GM23338 (cell line): ENCODE results near the gene COL16A1. TPM values are rescaled to one million over a fixed set of nuclear protein-coding genes. Genes with fewer than 3 reads are reported as not detected.

ENCODE experiments used
- ATAC-seq: fragments of 200-7000 bp; cut with Tn5 transposase; 3 replicates; pipeline ENCODE4 v1.9.1; 2020
- DNase-seq: peaks from one replicate; pipeline ENCODE4 v3.0.0-alpha.2; 2015; ENCODE audit warnings: low spot score
- H2AFZ ChIP-seq: fragments of 200-600 bp; sonication (generic); 2 replicates; pipeline ENCODE4 v1.8.0; 2016; ENCODE audit warnings: antibody characterized with exemption, mild to moderate bottlenecking, moderate library complexity
- H3F3A ChIP-seq: fragments of 200-600 bp; sonication (generic); replicated peaks from 2 replicates; pipeline ENCODE4 v1.8.0; 2017; ENCODE audit warnings: antibody characterized with exemption, mixed run types, low read depth
- H3K27ac ChIP-seq: fragments of 200-600 bp; sonication (generic); 2 replicates; pipeline ENCODE4 v1.6.1; 2016; ENCODE audit warnings: low read depth
- H3K27me3 ChIP-seq: fragments of 200-600 bp; sonication (generic); 2 replicates; pipeline ENCODE4 v1.8.0; 2016; ENCODE audit warnings: mild to moderate bottlenecking, mixed run types, moderate library complexity; ENCODE audit not compliant: insufficient read depth
- H3K36me3 ChIP-seq: fragments of 200-600 bp; sonication (generic); 2 replicates; pipeline ENCODE4 v1.8.0; 2016; ENCODE audit warnings: mild to moderate bottlenecking; ENCODE audit not compliant: insufficient read depth
- H3K4me1 ChIP-seq: fragments of 200-600 bp; sonication (generic); 2 replicates; pipeline ENCODE4 v1.8.0; 2016; ENCODE audit warnings: mild to moderate bottlenecking, moderate library complexity; ENCODE audit not compliant: insufficient read depth
- H3K4me2 ChIP-seq: fragments of 200-600 bp; sonication (generic); 2 replicates; pipeline ENCODE4 v1.7.1; 2017; ENCODE audit warnings: mixed run types
- H3K4me3 ChIP-seq: fragments of 200-600 bp; sonication (generic); 2 replicates; pipeline ENCODE4 v1.6.1; 2016; ENCODE audit warnings: mixed run types
- H3K79me2 ChIP-seq: fragments of 200-600 bp; sonication (generic); replicated peaks from 2 replicates; pipeline ENCODE4 v1.8.0; 2017; ENCODE audit warnings: mild to moderate bottlenecking; ENCODE audit not compliant: insufficient read depth
- H3K9me2 ChIP-seq: fragments of 200-600 bp; sonication (generic); 2 replicates; pipeline ENCODE4 v1.8.0; 2017; ENCODE audit not compliant: insufficient read depth
- H4K20me1 ChIP-seq: fragments of 200-600 bp; sonication (generic); replicated peaks from 2 replicates; pipeline ENCODE4 v1.8.0; 2017; ENCODE audit warnings: mild to moderate bottlenecking; ENCODE audit not compliant: insufficient read depth
- H3K27ac Mint-ChIP-seq: 2 replicates; pipeline ENCODE4 v1.8.0; 2020; ENCODE audit warnings: inconsistent platforms, mild to moderate bottlenecking, moderate library complexity, mixed read lengths
- H3K27me3 Mint-ChIP-seq: 3 replicates; pipeline ENCODE4 v1.8.0; 2022; ENCODE audit warnings: low read depth, mild to moderate bottlenecking, moderate library complexity, mixed read lengths, inconsistent platforms; ENCODE audit not compliant: insufficient read depth, poor library complexity
- H3K36me3 Mint-ChIP-seq: 3 replicates; pipeline ENCODE4 v1.8.0; 2021; ENCODE audit warnings: low read depth, mild to moderate bottlenecking, inconsistent platforms, moderate library complexity, mixed read lengths
- H3K4me1 Mint-ChIP-seq: 3 replicates; pipeline ENCODE4 v1.8.0; 2020; ENCODE audit warnings: mild to moderate bottlenecking, inconsistent platforms, mixed read lengths
- H3K4me3 Mint-ChIP-seq: 3 replicates; pipeline ENCODE4 v1.8.0; 2021; ENCODE audit warnings: moderate library complexity, mild to moderate bottlenecking, inconsistent platforms, mixed read lengths
- H3K9me3 Mint-ChIP-seq: 3 replicates; pipeline ENCODE4 v1.8.0; 2020; ENCODE audit warnings: moderate library complexity, mild to moderate bottlenecking, inconsistent platforms, mixed read lengths
- CREB1 ChIP-seq: fragments of 250-450 bp; sonication (Bioruptor Pico); IDR thresholded peaks from 2 replicates; pipeline ENCODE4 v1.5.0; 2020; ENCODE audit warnings: low read depth, mild to moderate bottlenecking, moderate library complexity
- EZH2 ChIP-seq: fragments of 200-600 bp; sonication (generic); IDR thresholded peaks from one replicate; pipeline ENCODE4 v1.8.0; 2017; ENCODE audit warnings: antibody characterized with exemption, mild to moderate bottlenecking, low read depth; ENCODE audit not compliant: unreplicated experiment
- EZH2phosphoT487 ChIP-seq: fragments of 200-600 bp; sonication (generic); IDR thresholded peaks from one replicate; pipeline ENCODE4 v1.8.1; 2018; ENCODE audit warnings: antibody characterized with exemption; ENCODE audit not compliant: unreplicated experiment
- JUNB ChIP-seq: IDR thresholded peaks from one replicate; pipeline ENCODE4 v1.6.1; 2016; ENCODE audit warnings: antibody characterized with exemption; ENCODE audit not compliant: unreplicated experiment
- NANOG ChIP-seq: IDR thresholded peaks from 2 replicates; pipeline ENCODE4 v1.6.1; 2016; ENCODE audit warnings: antibody characterized with exemption, borderline replicate concordance
- ZNF114 ChIP-seq: fragments of 250-450 bp; sonication (Bioruptor Pico); IDR thresholded peaks from 2 replicates; pipeline ENCODE4 v1.5.0; 2020; ENCODE audit warnings: mild to moderate bottlenecking, moderate library complexity
- ZNF331 ChIP-seq: fragments of 250-450 bp; sonication (Bioruptor Pico); IDR thresholded peaks from 2 replicates; pipeline ENCODE4 v1.5.0; 2020; ENCODE audit warnings: low read depth, mild to moderate bottlenecking, moderate library complexity
- polyA plus RNA-seq: library from polyadenylated mRNA; unstranded; fragments of >200 nt; fragmentation: Nextera tagmentation; extraction: Ambion mirVana; gene quantifications from 2 replicates; pipeline ENCODE4 v1.2.1, GENCODE V29; 2016
- total RNA-seq: library from RNA; depleted of rRNA; stranded (reverse); fragments of >200 nt; shearing (Covaris generic); gene quantifications from 2 replicates; pipeline ENCODE4 v1.2.3, GENCODE V29; 2014
- TF ChIP-seq, protein P1 (sequence below): IDR thresholded peaks from one replicate; pipeline ENCODE4 v1.6.1; 2018; ENCODE audit warnings: antibody characterized with exemption; ENCODE audit not compliant: unreplicated experiment
- TF ChIP-seq, protein P2 (sequence below): fragments of 250-450 bp; sonication (Bioruptor Pico); IDR thresholded peaks from 2 replicates; pipeline ENCODE4 v1.5.0; 2020; ENCODE audit warnings: mild to moderate bottlenecking, moderate library complexity
- TF ChIP-seq, protein P3 (sequence below): IDR thresholded peaks from 2 replicates; pipeline ENCODE4 v1.6.1; 2016; ENCODE audit warnings: antibody characterized with exemption

The COL16A1 gene
- total and polyA plus RNA-seq, 2 experiments from 2014 or later, result 4.2 to 13.2 TPM

DNA sequence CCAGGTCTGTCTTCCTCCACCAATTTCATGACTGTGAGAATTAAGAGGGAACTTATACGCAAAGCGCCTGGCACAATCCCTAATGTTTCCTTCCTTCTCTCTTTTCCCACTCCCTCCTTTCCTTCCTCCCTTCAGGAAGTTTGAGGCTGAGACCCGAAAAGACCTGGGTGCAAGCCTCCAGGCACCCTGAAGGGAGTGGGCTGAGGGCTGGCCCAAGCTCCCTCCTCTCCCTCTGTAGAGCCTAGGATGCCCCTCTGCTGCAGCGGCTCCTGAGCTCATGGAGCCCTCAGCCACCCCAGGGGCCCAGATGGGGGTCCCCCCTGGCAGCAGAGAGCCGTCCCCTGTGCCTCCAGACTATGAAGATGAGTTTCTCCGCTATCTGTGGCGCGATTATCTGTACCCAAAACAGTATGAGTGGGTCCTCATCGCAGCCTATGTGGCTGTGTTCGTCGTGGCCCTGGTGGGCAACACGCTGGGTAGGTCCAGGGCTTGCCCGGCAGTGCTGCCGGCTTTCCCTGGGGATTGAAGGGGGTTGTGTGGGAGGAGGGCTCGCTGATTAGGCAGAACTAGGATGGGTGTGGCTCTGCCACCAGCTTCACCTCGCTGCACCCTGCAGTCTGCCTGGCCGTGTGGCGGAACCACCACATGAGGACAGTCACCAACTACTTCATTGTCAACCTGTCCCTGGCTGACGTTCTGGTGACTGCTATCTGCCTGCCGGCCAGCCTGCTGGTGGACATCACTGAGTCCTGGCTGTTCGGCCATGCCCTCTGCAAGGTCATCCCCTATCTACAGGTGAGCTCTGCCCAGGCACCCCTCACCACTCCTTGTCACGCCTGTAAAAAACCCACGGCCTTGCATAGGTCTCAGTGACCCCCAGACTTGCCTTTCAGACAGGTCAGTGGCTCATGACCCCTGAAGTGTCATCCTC, 84.6 kb downstream of the COL16A1 start:
- H3F3A ChIP-seq, result no peaks in the 10 kb centered on the region
- no peaks in the 10 kb centered on the region for H3K79me2 ChIP-seq
- TF ChIP-seq, protein P1, sequence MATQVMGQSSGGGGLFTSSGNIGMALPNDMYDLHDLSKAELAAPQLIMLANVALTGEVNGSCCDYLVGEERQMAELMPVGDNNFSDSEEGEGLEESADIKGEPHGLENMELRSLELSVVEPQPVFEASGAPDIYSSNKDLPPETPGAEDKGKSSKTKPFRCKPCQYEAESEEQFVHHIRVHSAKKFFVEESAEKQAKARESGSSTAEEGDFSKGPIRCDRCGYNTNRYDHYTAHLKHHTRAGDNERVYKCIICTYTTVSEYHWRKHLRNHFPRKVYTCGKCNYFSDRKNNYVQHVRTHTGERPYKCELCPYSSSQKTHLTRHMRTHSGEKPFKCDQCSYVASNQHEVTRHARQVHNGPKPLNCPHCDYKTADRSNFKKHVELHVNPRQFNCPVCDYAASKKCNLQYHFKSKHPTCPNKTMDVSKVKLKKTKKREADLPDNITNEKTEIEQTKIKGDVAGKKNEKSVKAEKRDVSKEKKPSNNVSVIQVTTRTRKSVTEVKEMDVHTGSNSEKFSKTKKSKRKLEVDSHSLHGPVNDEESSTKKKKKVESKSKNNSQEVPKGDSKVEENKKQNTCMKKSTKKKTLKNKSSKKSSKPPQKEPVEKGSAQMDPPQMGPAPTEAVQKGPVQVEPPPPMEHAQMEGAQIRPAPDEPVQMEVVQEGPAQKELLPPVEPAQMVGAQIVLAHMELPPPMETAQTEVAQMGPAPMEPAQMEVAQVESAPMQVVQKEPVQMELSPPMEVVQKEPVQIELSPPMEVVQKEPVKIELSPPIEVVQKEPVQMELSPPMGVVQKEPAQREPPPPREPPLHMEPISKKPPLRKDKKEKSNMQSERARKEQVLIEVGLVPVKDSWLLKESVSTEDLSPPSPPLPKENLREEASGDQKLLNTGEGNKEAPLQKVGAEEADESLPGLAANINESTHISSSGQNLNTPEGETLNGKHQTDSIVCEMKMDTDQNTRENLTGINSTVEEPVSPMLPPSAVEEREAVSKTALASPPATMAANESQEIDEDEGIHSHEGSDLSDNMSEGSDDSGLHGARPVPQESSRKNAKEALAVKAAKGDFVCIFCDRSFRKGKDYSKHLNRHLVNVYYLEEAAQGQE, result no peak
- TF ChIP-seq EZH2phosphoT487 (no peak), JUNB (no peak), ZNF114 (CRISPR knock-in tag) (no peak), NANOG (no peak), CREB1 (CRISPR knock-in tag) (no peak), ZNF331 (no peak), EZH2 (no peak)
- TF ChIP-seq, protein P2, sequence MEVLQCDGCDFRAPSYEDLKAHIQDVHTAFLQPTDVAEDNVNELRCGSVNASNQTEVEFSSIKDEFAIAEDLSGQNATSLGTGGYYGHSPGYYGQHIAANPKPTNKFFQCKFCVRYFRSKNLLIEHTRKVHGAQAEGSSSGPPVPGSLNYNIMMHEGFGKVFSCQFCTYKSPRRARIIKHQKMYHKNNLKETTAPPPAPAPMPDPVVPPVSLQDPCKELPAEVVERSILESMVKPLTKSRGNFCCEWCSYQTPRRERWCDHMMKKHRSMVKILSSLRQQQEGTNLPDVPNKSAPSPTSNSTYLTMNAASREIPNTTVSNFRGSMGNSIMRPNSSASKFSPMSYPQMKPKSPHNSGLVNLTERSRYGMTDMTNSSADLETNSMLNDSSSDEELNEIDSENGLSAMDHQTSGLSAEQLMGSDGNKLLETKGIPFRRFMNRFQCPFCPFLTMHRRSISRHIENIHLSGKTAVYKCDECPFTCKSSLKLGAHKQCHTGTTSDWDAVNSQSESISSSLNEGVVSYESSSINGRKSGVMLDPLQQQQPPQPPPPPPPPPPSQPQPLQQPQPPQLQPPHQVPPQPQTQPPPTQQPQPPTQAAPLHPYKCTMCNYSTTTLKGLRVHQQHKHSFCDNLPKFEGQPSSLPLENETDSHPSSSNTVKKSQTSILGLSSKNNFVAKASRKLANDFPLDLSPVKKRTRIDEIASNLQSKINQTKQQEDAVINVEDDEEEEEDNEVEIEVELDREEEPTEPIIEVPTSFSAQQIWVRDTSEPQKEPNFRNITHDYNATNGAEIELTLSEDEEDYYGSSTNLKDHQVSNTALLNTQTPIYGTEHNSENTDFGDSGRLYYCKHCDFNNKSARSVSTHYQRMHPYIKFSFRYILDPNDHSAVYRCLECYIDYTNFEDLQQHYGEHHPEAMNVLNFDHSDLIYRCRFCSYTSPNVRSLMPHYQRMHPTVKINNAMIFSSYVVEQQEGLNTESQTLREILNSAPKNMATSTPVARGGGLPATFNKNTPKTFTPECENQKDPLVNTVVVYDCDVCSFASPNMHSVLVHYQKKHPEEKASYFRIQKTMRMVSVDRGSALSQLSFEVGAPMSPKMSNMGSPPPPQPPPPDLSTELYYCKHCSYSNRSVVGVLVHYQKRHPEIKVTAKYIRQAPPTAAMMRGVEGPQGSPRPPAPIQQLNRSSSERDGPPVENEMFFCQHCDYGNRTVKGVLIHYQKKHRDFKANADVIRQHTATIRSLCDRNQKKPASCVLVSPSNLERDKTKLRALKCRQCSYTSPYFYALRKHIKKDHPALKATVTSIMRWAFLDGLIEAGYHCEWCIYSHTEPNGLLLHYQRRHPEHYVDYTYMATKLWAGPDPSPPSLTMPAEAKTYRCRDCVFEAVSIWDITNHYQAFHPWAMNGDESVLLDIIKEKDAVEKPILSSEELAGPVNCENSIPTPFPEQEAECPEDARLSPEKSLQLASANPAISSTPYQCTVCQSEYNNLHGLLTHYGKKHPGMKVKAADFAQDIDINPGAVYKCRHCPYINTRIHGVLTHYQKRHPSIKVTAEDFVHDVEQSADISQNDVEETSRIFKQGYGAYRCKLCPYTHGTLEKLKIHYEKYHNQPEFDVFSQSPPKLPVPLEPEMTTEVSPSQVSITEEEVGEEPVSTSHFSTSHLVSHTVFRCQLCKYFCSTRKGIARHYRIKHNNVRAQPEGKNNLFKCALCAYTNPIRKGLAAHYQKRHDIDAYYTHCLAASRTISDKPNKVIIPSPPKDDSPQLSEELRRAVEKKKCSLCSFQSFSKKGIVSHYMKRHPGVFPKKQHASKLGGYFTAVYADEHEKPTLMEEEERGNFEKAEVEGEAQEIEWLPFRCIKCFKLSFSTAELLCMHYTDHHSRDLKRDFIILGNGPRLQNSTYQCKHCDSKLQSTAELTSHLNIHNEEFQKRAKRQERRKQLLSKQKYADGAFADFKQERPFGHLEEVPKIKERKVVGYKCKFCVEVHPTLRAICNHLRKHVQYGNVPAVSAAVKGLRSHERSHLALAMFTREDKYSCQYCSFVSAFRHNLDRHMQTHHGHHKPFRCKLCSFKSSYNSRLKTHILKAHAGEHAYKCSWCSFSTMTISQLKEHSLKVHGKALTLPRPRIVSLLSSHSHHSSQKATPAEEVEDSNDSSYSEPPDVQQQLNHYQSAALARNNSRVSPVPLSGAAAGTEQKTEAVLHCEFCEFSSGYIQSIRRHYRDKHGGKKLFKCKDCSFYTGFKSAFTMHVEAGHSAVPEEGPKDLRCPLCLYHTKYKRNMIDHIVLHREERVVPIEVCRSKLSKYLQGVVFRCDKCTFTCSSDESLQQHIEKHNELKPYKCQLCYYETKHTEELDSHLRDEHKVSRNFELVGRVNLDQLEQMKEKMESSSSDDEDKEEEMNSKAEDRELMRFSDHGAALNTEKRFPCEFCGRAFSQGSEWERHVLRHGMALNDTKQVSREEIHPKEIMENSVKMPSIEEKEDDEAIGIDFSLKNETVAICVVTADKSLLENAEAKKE (CRISPR knock-in tag), result no peak
- TF ChIP-seq, protein P3, sequence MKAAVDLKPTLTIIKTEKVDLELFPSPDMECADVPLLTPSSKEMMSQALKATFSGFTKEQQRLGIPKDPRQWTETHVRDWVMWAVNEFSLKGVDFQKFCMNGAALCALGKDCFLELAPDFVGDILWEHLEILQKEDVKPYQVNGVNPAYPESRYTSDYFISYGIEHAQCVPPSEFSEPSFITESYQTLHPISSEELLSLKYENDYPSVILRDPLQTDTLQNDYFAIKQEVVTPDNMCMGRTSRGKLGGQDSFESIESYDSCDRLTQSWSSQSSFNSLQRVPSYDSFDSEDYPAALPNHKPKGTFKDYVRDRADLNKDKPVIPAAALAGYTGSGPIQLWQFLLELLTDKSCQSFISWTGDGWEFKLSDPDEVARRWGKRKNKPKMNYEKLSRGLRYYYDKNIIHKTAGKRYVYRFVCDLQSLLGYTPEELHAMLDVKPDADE, result no peak
- H3K4me3 ChIP-seq, result no peak overlapping the region
- Mint-ChIP-seq H3K27ac (no peak overlapping the region; the same call in 1 of the 2 replicates), H3K9me3 (no peaks in the 10 kb centered on the region), H3K27me3 (peaks cover 19% of the 10 kb centered on the region), H3K4me1 (peaks cover 9% of the 10 kb centered on the region), H3K36me3 (no peaks in the 10 kb centered on the region), H3K4me3 (peak overlapping the region; percentile 62; the same call in 2 of the 3 replicates)
- H2AFZ ChIP-seq, result no peak overlapping the region
- peaks cover 25% of the 10 kb centered on the region for H3K27me3 ChIP-seq
- no peak overlapping the region for H3K27ac ChIP-seq
- H3K9me2 ChIP-seq, result no peaks in the 10 kb centered on the region
- ATAC-seq, result no peak
- H3K4me2 ChIP-seq, result no peak overlapping the region
- no peaks in the 10 kb centered on the region for H3K36me3 ChIP-seq
- no peak for DNase-seq
- H3K4me1 ChIP-seq, result no peaks in the 10 kb centered on the region
- H4K20me1 ChIP-seq, result no peaks in the 10 kb centered on the region
